NCI-H460 (cell line): Measurements from ENCODE around the gene CNPY2. TPM values are rescaled to one million over a fixed set of nuclear protein-coding genes. Genes with fewer than 3 reads are reported as not detected.
"Not testable (repeated sequence)": the region's sequence is repeated elsewhere in the genome, so short reads cannot be mapped to it uniquely, and the experiment has no call there.

Experiments used
- DNase-seq: peaks from one replicate; pipeline ENCODE4 v3.0.0-alpha.2; 2016; ENCODE audit warnings: low read depth; ENCODE audit errors: extremely low read depth
- total RNA-seq: library from RNA; depleted of rRNA; stranded (reverse); fragments of >200 nt; shearing (Covaris generic); gene quantifications from 2 replicates; pipeline ENCODE4 v1.2.3, GENCODE V29; 2014

The CNPY2 gene
- total RNA-seq, 1 experiment from 2014 or later: 142 TPM

DNA sequence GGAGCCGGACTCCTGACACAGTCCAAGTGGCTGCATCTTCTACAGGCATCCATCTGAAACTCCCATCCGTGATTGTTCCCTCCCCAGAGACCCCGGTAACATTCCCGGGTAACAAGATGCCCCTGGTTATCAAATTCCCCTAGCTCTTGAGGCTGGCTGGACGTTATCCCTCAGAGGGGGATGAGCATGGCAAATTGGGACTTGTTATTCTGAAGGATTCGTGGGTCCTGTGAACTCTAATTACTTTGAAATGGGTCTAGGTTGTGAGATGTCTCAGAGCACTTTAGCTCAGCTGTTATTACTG is 18.7 kb upstream of the CNPY2 start:
- no peak for DNase-seq

DNA sequence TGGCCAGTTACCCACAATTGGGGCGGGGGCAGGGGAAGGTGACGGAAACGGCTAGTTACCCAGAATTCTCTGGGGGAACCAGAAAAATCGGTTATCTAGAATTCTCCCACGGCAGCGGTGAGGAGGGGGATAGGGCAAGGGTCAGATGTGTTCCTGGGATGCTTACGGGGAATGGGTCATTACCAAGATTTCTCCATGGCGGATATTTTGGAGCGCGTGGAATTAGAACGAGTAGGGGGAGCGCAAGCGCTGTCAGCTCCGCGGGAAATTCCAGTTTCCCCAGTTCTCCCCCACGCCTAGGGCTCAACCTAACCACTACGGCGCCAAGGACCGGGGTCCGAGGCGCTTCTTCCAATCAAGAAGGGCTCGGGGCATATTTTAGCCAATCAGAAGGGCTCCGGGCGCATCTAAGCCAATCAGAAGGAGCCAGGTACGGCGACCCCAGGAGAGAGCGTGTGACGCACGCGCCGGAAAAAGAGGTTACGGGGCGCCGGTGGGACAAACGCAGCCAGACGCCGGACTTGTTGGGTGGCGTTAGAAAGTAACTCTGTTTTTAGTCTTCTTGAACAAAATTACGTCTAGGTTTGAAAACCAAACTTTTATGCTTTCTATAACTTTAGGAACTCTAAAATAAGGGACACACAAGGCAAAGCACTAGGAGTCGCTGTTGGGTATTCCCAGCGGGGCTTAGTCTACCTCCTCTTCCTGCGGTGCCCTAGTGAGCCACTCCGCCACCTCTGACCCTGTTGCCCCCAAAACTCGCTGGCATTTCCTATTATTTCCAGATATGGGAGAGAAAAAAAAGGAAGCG is 18.1 kb upstream of the CNPY2 start, which contains the start of gene PAN2:
TSS of gene PAN2 (minus strand) at position 322 of the 811 bp plus-strand sequence. CDS start 906 bp downstream, outside the sequence.
- peak; percentile 97 for DNase-seq

DNA sequence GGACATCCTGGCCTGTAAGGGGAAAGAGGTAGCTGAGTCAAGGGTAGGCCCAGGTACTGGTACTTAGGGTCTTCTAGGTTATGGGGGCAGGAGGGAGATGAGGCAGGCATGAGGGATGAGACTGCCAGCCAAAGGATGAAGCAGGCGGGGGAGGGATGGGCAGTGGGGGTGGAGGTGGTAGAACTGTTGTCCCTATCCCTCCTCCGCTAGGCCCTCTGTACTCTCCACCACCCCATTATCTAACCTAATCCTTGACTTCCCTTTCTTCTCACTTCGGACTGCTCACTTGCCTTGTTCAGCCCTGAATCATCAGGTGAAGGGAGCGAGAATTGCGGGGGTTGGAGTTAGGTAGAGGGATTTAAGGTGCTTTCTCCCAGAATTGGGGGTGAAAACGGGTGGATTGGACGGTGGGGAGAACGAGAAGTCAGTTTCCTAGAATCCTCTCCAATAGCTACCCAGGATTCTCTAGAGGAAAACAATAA is 17.4 kb upstream of the CNPY2 start:
- no peak for DNase-seq

DNA sequence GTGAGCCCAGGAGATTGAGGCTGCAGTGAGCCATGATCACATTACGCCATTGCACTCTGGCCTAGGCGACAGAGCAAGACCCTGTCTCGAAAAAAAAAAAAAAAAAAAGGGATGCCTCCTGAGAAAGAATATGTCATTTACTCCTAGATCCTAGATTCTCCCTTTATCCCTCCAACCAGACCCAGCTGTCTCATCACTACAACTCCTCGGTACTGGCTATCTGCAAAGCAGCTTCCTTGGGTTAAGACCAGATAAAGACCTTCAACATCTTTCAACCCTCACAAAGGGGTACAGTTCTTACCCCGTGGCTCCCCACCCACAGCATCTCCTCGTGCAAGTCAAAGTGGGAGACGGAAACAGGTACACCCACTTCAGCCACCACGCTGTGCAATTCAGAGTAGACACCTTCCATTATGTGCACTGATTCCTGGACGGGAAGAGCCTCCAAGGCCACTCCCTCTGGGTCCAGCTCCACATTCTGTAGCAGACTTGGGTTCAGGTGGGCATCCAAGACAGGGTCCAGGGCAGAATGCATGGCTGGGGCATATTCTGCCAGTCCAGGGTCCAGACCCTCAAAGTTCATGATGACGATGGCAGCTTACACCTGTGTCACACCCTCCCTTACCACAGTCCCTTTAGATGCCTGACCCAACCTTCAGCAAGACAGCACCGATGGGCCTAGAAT is 16.9 kb upstream of the CNPY2 start:
- DNase-seq: no peak

DNA sequence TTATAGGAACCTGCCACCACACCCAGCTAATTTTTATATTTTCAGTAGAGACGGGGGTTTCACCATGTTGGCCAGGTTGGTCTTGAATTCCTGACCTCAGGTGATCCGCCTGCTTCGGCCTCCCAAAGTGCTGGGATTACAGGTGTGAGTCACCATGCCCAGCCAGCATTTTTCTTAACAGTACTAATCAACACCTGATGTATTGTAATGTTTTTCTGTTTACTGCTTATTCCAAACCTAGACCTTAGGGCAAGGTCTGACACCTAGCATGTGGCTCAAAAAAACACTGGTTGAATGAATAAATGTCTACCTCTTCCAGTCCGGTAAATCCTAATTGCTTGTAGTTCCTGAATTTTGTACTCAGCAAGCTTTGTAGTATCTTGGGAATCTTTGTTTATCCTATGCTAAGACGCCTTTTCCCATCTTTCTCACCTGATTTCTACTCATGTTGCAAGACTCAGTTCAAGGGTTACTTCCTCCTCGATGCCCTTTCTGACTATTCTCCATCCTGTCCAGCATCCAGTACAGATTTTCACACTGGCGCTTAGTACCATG is 15.2 kb upstream of the CNPY2 start:
- no peak for DNase-seq

DNA sequence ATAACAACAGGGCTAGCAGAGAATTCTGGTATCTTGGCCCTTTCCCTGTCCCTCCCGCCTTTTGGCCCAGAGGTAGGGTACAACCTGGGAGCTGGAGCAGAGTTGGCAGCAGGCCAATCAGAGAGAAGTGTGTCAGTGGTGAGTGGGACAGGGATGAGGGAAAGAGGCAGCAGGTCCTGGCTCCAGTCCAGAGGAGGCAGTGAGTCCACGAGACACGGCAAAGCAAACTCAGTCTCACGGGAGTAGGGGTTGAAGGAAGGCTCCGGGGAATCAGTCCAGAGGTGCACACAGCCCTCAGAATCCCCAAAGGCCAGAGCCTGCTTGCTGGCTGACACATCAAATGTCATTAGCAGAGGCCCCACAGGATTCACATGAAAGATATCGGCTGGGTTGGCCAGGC is 10.7 kb upstream of the CNPY2 start:
- DNase-seq: no peak

DNA sequence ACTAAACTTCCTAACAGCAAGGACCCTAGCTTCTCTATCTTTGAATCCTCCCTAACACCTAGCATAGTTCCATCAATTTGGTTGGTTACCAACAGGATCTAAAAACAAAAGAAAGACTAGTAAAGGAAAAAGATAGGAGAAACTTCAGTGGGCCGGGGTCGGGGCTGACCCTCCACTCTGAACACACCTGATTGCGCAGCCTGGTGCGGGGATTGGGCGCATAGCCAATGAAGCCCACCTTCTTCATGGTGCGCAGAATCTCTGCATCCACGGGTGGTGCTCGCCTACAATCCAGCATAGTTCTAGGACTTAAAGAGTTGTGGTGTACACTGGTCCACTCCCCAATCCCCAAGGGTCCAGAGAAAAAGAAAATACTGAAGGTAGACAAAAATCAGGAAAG is 10.3 kb upstream of the CNPY2 start:
- DNase-seq: no peak

DNA sequence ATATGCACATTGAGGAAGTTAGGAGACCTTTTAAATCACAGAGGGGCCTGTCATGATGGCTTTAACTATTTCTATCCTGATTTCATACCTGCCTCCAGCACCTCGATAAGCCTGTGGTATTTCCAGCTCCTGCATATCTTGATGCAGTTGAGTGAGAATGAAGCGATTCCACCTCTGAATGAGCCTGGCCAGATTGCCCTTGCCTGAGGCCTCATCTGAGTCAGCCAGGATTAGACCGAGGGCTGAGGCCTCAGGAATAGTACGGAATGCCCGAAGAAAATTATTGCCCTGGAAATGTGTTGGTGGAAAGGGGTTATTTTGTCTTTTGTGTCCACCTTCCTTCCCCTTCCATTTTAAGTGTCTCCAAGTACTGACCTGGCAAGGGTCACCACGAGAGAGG is 8.4 kb upstream of the CNPY2 start:
- no peak for DNase-seq

DNA sequence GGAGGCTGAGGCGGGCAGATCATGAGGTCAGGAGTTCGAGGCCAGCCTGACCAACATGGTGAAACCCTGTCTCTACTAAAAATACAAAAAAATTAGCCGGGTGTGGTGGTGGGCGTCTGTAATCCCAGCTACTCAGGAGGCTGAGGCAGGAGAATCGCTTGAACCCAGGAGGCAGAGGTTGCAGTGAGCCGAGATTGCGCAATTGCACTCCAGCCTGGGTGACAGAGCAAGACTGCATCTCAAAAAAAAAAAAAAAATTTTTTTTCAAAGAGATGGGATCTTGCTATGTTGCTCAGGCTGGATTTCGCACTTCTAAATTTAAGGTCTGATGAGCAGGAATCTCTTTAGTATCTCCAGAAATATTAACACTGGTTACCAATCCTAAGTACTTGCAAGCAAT is 5.8 kb upstream of the CNPY2 start:
- DNase-seq: not testable (repeated sequence)

DNA sequence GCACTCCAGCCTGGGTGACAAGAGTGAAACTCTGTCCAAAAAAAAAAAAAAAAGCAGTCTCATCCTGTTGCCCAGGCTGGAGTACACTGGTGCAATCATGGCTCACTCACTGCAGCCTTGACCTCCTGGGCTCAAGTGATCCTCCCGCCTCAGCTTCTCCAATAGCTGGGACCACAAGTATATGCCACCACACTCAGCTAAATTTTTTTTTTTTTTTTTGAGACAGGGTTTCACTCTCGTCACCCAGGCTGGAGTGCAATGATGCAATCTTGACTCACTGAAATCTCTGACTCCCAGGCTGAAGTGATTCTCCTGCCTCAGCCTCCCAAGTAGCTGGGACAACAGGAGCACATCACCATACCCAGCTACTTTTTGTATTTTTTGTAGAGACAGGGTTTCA is 5.2 kb upstream of the CNPY2 start:
- DNase-seq: no peak

DNA sequence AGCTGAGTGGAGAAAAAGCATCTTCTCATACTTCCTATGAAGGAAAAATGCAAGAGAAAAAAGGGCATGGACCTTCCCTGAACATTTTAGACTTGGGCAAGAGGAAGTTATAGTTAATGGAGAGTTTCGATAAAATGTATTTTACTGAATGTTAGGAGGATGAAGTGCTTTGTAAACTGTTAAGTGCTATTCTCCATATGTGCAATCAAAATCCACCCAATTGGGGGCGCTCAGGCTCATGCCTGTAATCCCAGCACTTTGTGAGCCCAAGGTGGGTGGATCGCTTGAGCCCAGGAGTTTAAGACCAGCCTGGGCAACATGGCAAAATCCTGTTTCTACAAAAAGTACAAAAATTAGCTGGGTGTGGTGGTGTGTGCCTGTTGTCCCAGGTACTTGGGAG is 1.9 kb upstream of the CNPY2 start:
- no peak for DNase-seq

DNA sequence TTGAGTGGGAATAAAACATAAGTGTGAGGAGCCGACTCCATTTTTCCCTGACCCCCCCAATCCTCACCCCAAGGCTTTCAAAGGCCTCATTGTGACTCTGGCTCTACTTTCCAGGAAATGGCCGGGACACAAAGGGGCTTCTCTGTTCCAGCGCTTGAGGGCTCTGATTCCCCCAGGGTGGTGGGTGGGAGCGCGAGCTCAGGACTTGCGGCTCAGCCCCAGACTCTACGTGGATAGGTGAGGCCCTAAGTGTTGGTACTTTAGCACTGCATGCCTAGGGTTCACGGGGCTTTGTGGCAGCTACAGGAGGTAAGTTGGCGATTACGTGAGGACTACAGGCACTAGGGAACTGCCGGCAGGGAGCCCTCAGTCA is 553 bp downstream of the CNPY2 start:
- no peak for DNase-seq

DNA sequence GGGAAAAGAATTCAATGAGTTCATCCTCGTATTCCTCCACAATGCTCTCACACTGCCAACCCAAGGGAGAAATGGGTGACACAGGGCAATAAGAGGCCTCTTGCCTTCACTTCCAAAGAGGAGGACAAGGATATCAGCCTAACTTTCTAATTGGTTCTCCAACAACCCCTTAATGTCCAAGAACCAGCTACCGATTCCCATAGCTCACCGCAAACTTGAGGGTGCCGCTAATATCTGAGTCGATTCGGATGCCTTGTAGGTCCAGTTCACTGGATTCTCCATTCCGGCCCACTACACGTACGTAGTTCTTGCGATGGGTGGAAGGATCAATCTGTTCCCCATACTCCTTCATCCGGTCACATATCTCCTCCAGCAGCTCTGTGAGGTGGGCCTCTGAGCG is 4.8 kb downstream of the CNPY2 start:
- no peak for DNase-seq

DNA sequence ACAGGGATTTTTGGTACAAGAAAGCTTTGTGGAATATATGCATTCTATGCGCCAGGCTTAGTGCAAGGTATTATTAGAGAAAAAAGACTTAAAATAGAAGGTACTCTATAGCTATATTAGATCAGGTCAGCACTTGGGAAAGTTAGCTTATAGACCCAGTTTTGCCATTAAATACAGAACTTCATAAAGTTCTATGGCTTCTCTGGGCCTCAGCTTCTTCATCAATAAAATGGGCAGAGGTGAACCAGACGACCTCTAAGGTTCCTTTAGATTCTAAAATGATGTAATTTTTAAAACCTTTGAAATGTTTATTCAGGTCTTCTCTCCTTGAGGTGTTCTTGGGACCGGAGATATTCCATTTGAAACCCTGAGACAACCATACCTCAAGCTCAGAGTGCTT is 7.1 kb downstream of the CNPY2 start:
- no peak for DNase-seq

DNA sequence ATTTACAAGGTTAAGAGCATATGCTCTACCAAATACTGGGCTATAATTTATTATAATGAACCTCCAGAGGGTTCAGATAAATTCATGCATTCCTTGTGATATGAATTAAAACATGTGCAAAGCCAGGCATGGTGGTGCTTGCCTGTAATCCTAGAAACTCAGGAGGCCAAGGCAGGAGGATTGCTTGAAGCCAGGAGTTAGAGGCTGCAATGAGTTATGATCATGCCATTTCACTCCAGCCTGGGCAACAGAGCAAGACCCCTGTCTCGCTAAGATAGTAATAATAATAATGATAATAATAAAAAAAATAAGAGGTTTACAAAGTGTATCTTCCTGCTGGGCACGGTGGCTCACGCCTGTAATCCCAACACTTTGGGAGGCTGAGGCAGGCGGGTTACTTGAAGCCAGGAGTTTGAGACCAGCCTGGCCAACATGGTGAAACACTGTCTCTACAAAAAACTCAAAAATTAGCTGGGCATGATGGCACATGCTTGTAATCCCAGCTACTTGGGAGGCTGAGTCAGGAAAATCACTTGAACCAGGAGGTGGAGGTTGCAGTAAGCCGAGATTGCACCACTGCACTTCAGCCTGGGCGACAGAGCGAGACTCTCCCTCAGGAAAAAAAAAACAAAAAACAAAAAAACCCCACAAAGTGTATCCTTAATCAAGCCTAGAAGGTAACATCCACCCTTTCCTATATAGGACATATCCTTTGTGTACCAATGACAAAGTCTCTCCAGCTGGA is 8.4 kb downstream of the CNPY2 start:
- DNase-seq: no peak

DNA sequence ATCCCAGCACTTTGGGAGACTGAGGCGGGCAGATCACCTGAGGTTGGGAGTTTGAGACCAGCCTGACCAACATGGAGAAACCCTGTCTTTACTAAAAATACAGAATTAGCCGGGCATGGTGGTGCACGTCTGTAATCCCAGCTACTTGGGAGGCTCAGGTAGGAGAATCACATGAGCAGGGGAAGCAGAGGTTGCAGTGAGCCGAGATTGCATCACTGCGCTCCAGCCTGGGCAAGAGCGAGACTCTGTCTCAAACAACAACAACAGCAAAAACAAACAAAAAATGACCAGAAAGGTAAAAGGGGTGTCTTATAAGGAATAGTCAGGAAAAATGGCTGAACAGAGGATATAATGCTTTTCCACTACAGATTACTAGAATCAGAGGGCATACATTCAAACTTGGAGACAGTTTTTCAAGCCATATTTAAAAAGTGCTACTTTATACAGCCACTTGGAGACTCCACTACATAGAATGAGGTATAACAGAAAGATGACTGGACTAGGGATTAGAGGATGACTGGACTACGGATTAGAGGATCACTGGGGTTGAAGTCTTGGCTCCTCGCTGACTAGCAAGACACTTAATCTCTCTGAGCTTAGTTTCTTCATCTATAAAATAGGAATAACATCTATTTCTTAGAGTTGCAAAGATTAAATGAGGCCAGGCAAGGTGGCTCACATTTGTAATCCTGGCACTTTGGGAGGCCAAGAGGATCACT is 10.8 kb downstream of the CNPY2 start:
- no peak for DNase-seq

DNA sequence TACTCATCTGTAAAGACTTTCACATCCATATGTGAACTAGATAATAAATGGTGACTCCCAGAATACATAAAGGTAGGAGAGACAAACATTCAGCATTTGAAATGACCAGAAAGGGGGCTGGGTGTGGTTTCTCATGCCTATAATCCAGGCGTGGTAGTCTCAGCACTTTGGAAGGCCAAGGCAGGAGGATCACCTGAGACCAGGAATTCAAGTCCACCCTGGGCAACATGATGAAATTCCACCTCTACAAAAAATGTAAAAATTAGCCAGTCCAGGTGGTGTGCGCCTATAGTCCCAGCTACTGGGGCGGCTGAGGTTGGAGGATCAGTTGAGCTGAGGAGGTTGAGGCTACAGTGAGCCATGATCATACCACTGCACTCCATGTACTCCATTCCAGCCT is 11.5 kb downstream of the CNPY2 start:
- peak; percentile 33 for DNase-seq

DNA sequence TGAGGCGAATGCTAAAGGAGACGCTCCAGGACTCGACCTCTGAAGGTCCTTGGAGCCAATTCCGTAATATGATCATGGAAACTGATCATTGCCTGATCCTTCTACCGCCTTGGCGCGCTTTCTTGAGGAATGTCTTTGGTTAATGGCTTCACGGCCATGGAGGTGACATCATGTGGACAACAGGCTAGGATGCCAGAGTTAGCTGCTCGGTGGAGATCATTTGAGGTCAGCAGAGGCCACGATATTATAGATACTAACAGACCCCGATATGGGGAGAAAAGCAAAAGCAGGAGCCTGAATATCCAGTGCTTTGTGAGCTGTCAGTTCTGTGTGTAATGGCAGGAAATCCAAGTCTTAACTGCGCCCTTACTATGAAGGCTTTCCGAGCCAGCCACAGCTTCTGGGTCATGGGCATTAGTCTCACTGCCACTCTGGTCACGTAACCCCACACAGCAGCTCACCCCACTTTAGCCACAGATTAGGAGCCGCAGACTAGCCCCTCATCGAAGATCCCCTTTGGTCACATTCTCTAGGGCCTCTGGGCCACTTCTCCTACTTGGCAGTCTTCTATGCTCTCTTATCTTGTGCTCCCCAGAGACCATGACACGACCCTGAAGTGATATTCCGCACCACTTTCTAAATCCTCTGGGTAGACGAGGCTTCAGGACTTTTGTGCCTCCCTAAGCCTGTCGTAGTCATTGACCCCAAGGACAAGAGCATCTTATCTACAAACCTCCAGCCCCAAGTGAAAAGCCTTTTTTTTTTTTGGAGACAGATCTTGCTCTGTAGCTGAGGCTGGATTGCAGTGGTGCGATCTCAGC is 14.9 kb downstream of the CNPY2 start:
- DNase-seq: no peak

DNA sequence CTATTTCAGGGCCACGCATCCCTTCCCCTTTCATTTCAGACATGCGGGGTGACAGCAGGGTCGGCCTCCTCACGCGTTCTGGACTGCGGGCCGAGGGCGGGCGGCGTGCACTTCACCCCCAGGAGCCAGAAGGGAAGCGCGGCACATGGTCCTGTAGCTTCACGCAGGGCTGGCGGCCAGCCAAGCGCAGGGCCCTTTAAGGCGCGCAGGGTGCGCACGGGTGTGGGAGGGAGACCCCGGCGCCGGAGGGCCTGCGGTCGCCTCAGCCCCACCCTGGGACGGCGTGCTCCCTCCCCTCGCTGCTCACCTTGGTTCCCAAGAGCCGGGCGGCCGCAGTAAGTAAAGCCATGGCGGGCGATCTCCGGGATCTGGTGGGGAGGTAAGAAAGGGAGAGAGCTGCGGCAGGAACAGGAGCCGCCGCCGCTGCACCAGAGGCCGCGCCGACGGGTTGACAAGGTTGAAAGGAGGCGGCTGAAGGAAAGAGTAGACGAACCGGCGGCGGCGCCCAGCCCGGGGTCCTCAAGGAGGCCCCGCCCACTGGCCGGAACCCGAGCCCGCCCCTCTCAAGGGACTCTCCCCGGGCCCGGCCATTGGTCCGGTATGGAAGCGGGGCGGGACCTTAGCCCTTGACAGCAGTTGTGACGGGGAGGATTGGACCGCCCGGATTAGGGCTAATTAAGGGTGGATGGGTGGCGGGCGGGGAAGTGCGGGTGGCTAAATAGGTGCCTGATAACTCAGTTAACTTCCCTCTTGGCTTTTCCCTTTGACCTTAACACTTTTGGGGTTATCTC is 15.7 kb downstream of the CNPY2 start, which contains the start of gene CS:
TSS of gene CS (minus strand) at position 478 of the 791 bp plus-strand sequence. CDS start at position 349, 129 bp downstream.
- peak; percentile 98 for DNase-seq
